GM12878 (cell line): ENCODE data around the gene CATSPER3. TPM values are rescaled to one million over a fixed set of nuclear protein-coding genes. Genes with fewer than 3 reads are reported as not detected.

Source experiments
- ATAC-seq: fragments of 200-7000 bp; cut with Tn5 transposase; 3 replicates; pipeline ENCODE4 v1.9.1; 2020; ENCODE audit warnings: mild to moderate bottlenecking, moderate library complexity
- BruUV-seq: library from RNA; stranded (reverse); fragments of 400-500 nt; replicated peaks from 2 replicates; lab custom pipeline; 2021; lab: Mats Ljungman, UMichigan
- CTCF ChIA-PET: fragments of 300-600 bp; sonication (Branson Sonifier 250); formaldehyde crosslinking; extraction: SDS; loops from one replicate; lab custom pipeline; 2021; ENCODE audit warnings: inconsistent platforms; lab: Yijun Ruan, JAX
- POLR2A ChIA-PET: fragments of 350-600 bp; formaldehyde crosslinking; extraction: SDS; loops from one replicate; lab custom pipeline; 2021; ENCODE audit warnings: inconsistent platforms; lab: Charles Lee
- RAD21 ChIA-PET: fragments of 300-600 bp; sonication (Branson Sonifier 250); formaldehyde crosslinking; loops from one replicate; lab custom pipeline; 2023; ENCODE audit warnings: antibody characterized with exemption; ENCODE audit not compliant: unreplicated experiment; lab: Charles Lee
- SMC1A ChIA-PET: fragments of 300-600 bp; sonication (Branson Sonifier 250); formaldehyde crosslinking; loops from one replicate; lab custom pipeline; 2023; ENCODE audit not compliant: unreplicated experiment, uncharacterized antibody; lab: Charles Lee
- DNase-seq: peaks from one replicate; pipeline ENCODE4 v3.0.0-alpha.2; 2011; ENCODE audit warnings: low read depth, low spot score
- FAIRE-seq: peaks from 3 replicates; lab custom pipeline; 2011; peaks lifted over from hg19 to GRCh38; lab: Jason Lieb, UNC
- H2AFZ ChIP-seq: 2 replicates; pipeline ENCODE4 v1.6.0; 2011; ENCODE audit warnings: low read depth, low read length, control low read depth; ENCODE audit not compliant: control insufficient read depth
- H3K27ac ChIP-seq: 2 replicates; pipeline ENCODE4 v1.5.1; 2011; ENCODE audit warnings: control low read depth; ENCODE audit not compliant: control insufficient read depth, insufficient read depth
- H3K27me3 ChIP-seq, 2 experiments: replicated peaks in 1 of 2; 2 replicates each; pipeline versions ENCODE4 v1.6.0 to v1.6.1; 2011; ENCODE audit warnings: low read length in 1 of 2; ENCODE audit not compliant: control insufficient read depth in 2 of 2, insufficient read depth in 2 of 2
- H3K36me3 ChIP-seq, 2 experiments: 2 replicates each; pipeline ENCODE4 v1.5.1; 2011; ENCODE audit warnings: low read length in 1 of 2; ENCODE audit not compliant: control insufficient read depth in 2 of 2, insufficient read depth in 2 of 2
- H3K4me1 ChIP-seq: 2 replicates; pipeline ENCODE4 v1.6.1; 2011; ENCODE audit warnings: mild to moderate bottlenecking, low read length, moderate library complexity, mixed read lengths; ENCODE audit not compliant: control insufficient read depth, insufficient read depth
- H3K4me2 ChIP-seq: 2 replicates; pipeline ENCODE4 v1.6.0; 2011; ENCODE audit warnings: control low read depth; ENCODE audit not compliant: control insufficient read depth, insufficient read depth
- H3K4me3 ChIP-seq: fragments of 200-600 bp; sonication (generic); 2 replicates; pipeline ENCODE4 v1.5.1; 2016
- H3K79me2 ChIP-seq: 2 replicates; pipeline ENCODE4 v1.6.0; 2011; ENCODE audit warnings: low read length; ENCODE audit not compliant: control insufficient read depth, insufficient read depth
- H3K9ac ChIP-seq: 2 replicates; pipeline ENCODE4 v1.8.0; 2011; ENCODE audit warnings: low read length, control low read depth, mixed read lengths; ENCODE audit not compliant: control insufficient read depth, insufficient read depth
- H3K9me3 ChIP-seq: replicated peaks from 3 replicates; pipeline ENCODE4 v1.5.1; 2011; ENCODE audit warnings: mild to moderate bottlenecking, low read length; ENCODE audit not compliant: control insufficient read depth, insufficient read depth
- H4K20me1 ChIP-seq: 2 replicates; pipeline ENCODE4 v1.6.0; 2011; ENCODE audit not compliant: control insufficient read depth, insufficient read depth
- MEF2B ChIP-seq: fragments of 450-650 bp; IDR thresholded peaks from 2 replicates; pipeline ENCODE4 v1.6.1; 2018; ENCODE audit warnings: mild to moderate bottlenecking, moderate library complexity; ENCODE audit not compliant: partially characterized antibody, poor library complexity, severe bottlenecking
- NR2F1 ChIP-seq: fragments of 450-650 bp; conservative IDR thresholded peaks from 2 replicates; pipeline ENCODE4 v1.6.1; 2017; ENCODE audit warnings: mild to moderate bottlenecking
- SREBF1 ChIP-seq: IDR thresholded peaks from 2 replicates; pipeline ENCODE4 v1.6.1; 2012; ENCODE audit warnings: mild to moderate bottlenecking, low read length
- SREBF2 ChIP-seq: IDR thresholded peaks from 2 replicates; pipeline ENCODE4 v1.6.1; 2012; ENCODE audit warnings: mild to moderate bottlenecking, low read length
- ZNF592 ChIP-seq: fragments of 450-650 bp; IDR thresholded peaks from 2 replicates; pipeline ENCODE4 v1.6.1; 2017; ENCODE audit warnings: mild to moderate bottlenecking, moderate library complexity
- WGBS: methylation state at CpG from one replicate; pipeline ENCODE4 v1.1.6; 2016; ENCODE audit warnings: low lambda C conversion rate; ENCODE audit not compliant: insufficient replicate concordance, insufficient coverage; ENCODE audit errors: missing lambda C conversion rate; 5-methylcytosine and 5-hydroxymethylcytosine counted together
- in situ Hi-C: fragments of 300-500 bp; cut with MboI; formaldehyde crosslinking; loops from 9 replicates; pipeline ENCODE4 v1.14.3; 2018; ENCODE audit warnings: mixed read lengths
- intact Hi-C: fragments of 100-400 bp; cut with micrococcal nuclease; formaldehyde crosslinking; loops from one replicate; pipeline ENCODE4 v1.14.2; 2022; ENCODE audit not compliant: unreplicated experiment
- polyA plus RNA-seq, 11 experiments: library from polyadenylated mRNA; depleted of rRNA in 4 of 11; unstranded in 6 of 11; stranded (reverse) in 5 of 11; fragments of >200 nt; fragmentation: Nextera tagmentation in 4 of 11; fragmentation: Illumina TruSeq in 1 of 11; extraction: Ambion mirVana in 4 of 11; extraction: Trizol in 1 of 11; gene quantifications; 1 replicate in 1 of 11; 2 replicates in 10 of 11; pipeline versions ENCODE4 v1.2.1 to v1.2.3, GENCODE V29; 2011 to 2016; ENCODE audit warnings: inconsistent platforms in 2 of 11, missing spikeins in 2 of 11, low read depth in 1 of 11
- total RNA-seq, 4 experiments: library from RNA; depleted of rRNA in 3 of 4; stranded (reverse); fragments of >200 nt in 3 of 4; fragmentation: Illumina TruSeq in 1 of 4; extraction: Trizol in 1 of 4; gene quantifications; 2 replicates each; pipeline versions ENCODE4 v1.2.1 to v1.2.3, GENCODE V29; 2013 to 2021

CATSPER3 gene
- total and polyA plus RNA-seq, 10 of the 15 experiments (the other 5 are each of a cell fraction or from before 2014, with no cell fraction given): 0.06 to 0.38 (median 0.13) TPM; not detected in 4

- TF ChIP-seq ZNF592 (no peak), SREBF1 (no peak)
- TF ChIP-seq, all 136 proteins: peak for 0
Measured at GRCh38 chr5:135027266-135027696, 59.6 kb downstream of the CATSPER3 start (continued).

- Histone ChIP-seq H3K27ac (no peak overlapping the region), H3K36me3 (no peaks in the 10 kb centered on the region), H3K4me2 (no peak overlapping the region), H3K9ac (no peak overlapping the region), H3K4me3 (no peak overlapping the region), H4K20me1 (no peaks in the 10 kb centered on the region), H2AFZ (no peak overlapping the region), H3K9me3 (peaks cover 6% of the 10 kb centered on the region; the same call in 2 of the 3 replicates), H3K4me1 (no peaks in the 10 kb centered on the region), H3K27me3 (peaks cover 17 to 21% of the 10 kb centered on the region in 2 experiments), H3K79me2 (no peaks in the 10 kb centered on the region)
- ChIA-PET RAD21 (no interaction called here), POLR2A (no interaction called here), CTCF (no interaction called here), SMC1A (no interaction called here)
- 39% methylated on average over 71 of the region's 79 CpGs for WGBS
- intact Hi-C loops (no loop called here), in situ Hi-C loops (no loop called here)
- no peak for TF ChIP-seq NR2F1
- TF ChIP-seq MEF2B: no peak
- TF ChIP-seq SREBF2: no peak
- BruUV-seq: no TSS peak
- DNase-seq (no peak), FAIRE-seq (no peak), ATAC-seq (no peak)
Measured at GRCh38 chr5:135027697-135028615, 60.2 kb downstream of the CATSPER3 start.
